GM12878 (cell line): ENCODE results near the gene VPS13C. TPM values are rescaled to one million over a fixed set of nuclear protein-coding genes. Genes with fewer than 3 reads are reported as not detected.

Experiments
- ATAC-seq: fragments of 200-7000 bp; cut with Tn5 transposase; 3 replicates; pipeline ENCODE4 v1.9.1; 2020; ENCODE audit warnings: mild to moderate bottlenecking, moderate library complexity
- BruUV-seq: library from RNA; stranded (reverse); fragments of 400-500 nt; replicated peaks from 2 replicates; lab custom pipeline; 2021; lab: Mats Ljungman, UMichigan
- CTCF ChIA-PET: fragments of 300-600 bp; sonication (Branson Sonifier 250); formaldehyde crosslinking; extraction: SDS; loops from one replicate; lab custom pipeline; 2021; ENCODE audit warnings: inconsistent platforms; lab: Yijun Ruan, JAX
- POLR2A ChIA-PET: fragments of 350-600 bp; formaldehyde crosslinking; extraction: SDS; loops from one replicate; lab custom pipeline; 2021; ENCODE audit warnings: inconsistent platforms; lab: Charles Lee
- RAD21 ChIA-PET: fragments of 300-600 bp; sonication (Branson Sonifier 250); formaldehyde crosslinking; loops from one replicate; lab custom pipeline; 2023; ENCODE audit warnings: antibody characterized with exemption; ENCODE audit not compliant: unreplicated experiment; lab: Charles Lee
- SMC1A ChIA-PET: fragments of 300-600 bp; sonication (Branson Sonifier 250); formaldehyde crosslinking; loops from one replicate; lab custom pipeline; 2023; ENCODE audit not compliant: unreplicated experiment, uncharacterized antibody; lab: Charles Lee
- DNase-seq: peaks from one replicate; pipeline ENCODE4 v3.0.0-alpha.2; 2011; ENCODE audit warnings: low read depth, low spot score
- FAIRE-seq: peaks from 3 replicates; lab custom pipeline; 2011; peaks lifted over from hg19 to GRCh38; lab: Jason Lieb, UNC
- H2AFZ ChIP-seq: 2 replicates; pipeline ENCODE4 v1.6.0; 2011; ENCODE audit warnings: low read depth, low read length, control low read depth; ENCODE audit not compliant: control insufficient read depth
- H3K27ac ChIP-seq: 2 replicates; pipeline ENCODE4 v1.5.1; 2011; ENCODE audit warnings: control low read depth; ENCODE audit not compliant: control insufficient read depth, insufficient read depth
- H3K27me3 ChIP-seq, 2 experiments: replicated peaks in 1 of 2; 2 replicates each; pipeline versions ENCODE4 v1.6.0 to v1.6.1; 2011; ENCODE audit warnings: low read length in 1 of 2; ENCODE audit not compliant: control insufficient read depth in 2 of 2, insufficient read depth in 2 of 2
- H3K36me3 ChIP-seq, 2 experiments: 2 replicates each; pipeline ENCODE4 v1.5.1; 2011; ENCODE audit warnings: low read length in 1 of 2; ENCODE audit not compliant: control insufficient read depth in 2 of 2, insufficient read depth in 2 of 2
- H3K4me1 ChIP-seq: 2 replicates; pipeline ENCODE4 v1.6.1; 2011; ENCODE audit warnings: mild to moderate bottlenecking, low read length, moderate library complexity, mixed read lengths; ENCODE audit not compliant: control insufficient read depth, insufficient read depth
- H3K4me2 ChIP-seq: 2 replicates; pipeline ENCODE4 v1.6.0; 2011; ENCODE audit warnings: control low read depth; ENCODE audit not compliant: control insufficient read depth, insufficient read depth
- H3K4me3 ChIP-seq: fragments of 200-600 bp; sonication (generic); 2 replicates; pipeline ENCODE4 v1.5.1; 2016
- H3K79me2 ChIP-seq: 2 replicates; pipeline ENCODE4 v1.6.0; 2011; ENCODE audit warnings: low read length; ENCODE audit not compliant: control insufficient read depth, insufficient read depth
- H3K9ac ChIP-seq: 2 replicates; pipeline ENCODE4 v1.8.0; 2011; ENCODE audit warnings: low read length, control low read depth, mixed read lengths; ENCODE audit not compliant: control insufficient read depth, insufficient read depth
- H3K9me3 ChIP-seq: replicated peaks from 3 replicates; pipeline ENCODE4 v1.5.1; 2011; ENCODE audit warnings: mild to moderate bottlenecking, low read length; ENCODE audit not compliant: control insufficient read depth, insufficient read depth
- H4K20me1 ChIP-seq: 2 replicates; pipeline ENCODE4 v1.6.0; 2011; ENCODE audit not compliant: control insufficient read depth, insufficient read depth
- BRCA1 ChIP-seq: IDR thresholded peaks from 2 replicates; pipeline ENCODE4 v1.6.1; 2011; ENCODE audit warnings: low read depth, low read length, improper control_type of control experiment
- DPF2 ChIP-seq: fragments of 450-650 bp; IDR thresholded peaks from 2 replicates; pipeline ENCODE4 v1.6.1; 2017; ENCODE audit warnings: mild to moderate bottlenecking
- MTA2 ChIP-seq: fragments of 450-650 bp; IDR thresholded peaks from 2 replicates; pipeline ENCODE4 v1.6.1; 2016; ENCODE audit warnings: low read depth, mild to moderate bottlenecking, moderate library complexity
- NFYA ChIP-seq: IDR thresholded peaks from 2 replicates; pipeline ENCODE4 v1.6.1; 2011; ENCODE audit warnings: low read depth, mild to moderate bottlenecking, low read length, improper control_type of control experiment, borderline replicate concordance
- NFYB ChIP-seq: IDR thresholded peaks from 2 replicates; pipeline ENCODE4 v1.6.1; 2011; ENCODE audit warnings: low read depth, mild to moderate bottlenecking, low read length, improper control_type of control experiment, moderate library complexity; ENCODE audit not compliant: insufficient read depth
- STAT3 ChIP-seq: IDR thresholded peaks from 2 replicates; pipeline ENCODE4 v1.6.1; 2011; ENCODE audit warnings: low read depth, low read length, improper control_type of control experiment
- WGBS: methylation state at CpG from one replicate; pipeline ENCODE4 v1.1.6; 2016; ENCODE audit warnings: low lambda C conversion rate; ENCODE audit not compliant: insufficient replicate concordance, insufficient coverage; ENCODE audit errors: missing lambda C conversion rate; 5-methylcytosine and 5-hydroxymethylcytosine counted together
- in situ Hi-C: fragments of 300-500 bp; cut with MboI; formaldehyde crosslinking; loops from 9 replicates; pipeline ENCODE4 v1.14.3; 2018; ENCODE audit warnings: mixed read lengths
- intact Hi-C: fragments of 100-400 bp; cut with micrococcal nuclease; formaldehyde crosslinking; loops from one replicate; pipeline ENCODE4 v1.14.2; 2022; ENCODE audit not compliant: unreplicated experiment
- polyA plus RNA-seq, 11 experiments: library from polyadenylated mRNA; depleted of rRNA in 4 of 11; unstranded in 6 of 11; stranded (reverse) in 5 of 11; fragments of >200 nt; fragmentation: Nextera tagmentation in 4 of 11; fragmentation: Illumina TruSeq in 1 of 11; extraction: Ambion mirVana in 4 of 11; extraction: Trizol in 1 of 11; gene quantifications; 1 replicate in 1 of 11; 2 replicates in 10 of 11; pipeline versions ENCODE4 v1.2.1 to v1.2.3, GENCODE V29; 2011 to 2016; ENCODE audit warnings: inconsistent platforms in 2 of 11, missing spikeins in 2 of 11, low read depth in 1 of 11
- total RNA-seq, 4 experiments: library from RNA; depleted of rRNA in 3 of 4; stranded (reverse); fragments of >200 nt in 3 of 4; fragmentation: Illumina TruSeq in 1 of 4; extraction: Trizol in 1 of 4; gene quantifications; 2 replicates each; pipeline versions ENCODE4 v1.2.1 to v1.2.3, GENCODE V29; 2013 to 2021
- TF ChIP-seq, protein P1 (sequence below): fragments of 450-650 bp; IDR thresholded peaks from 2 replicates; pipeline ENCODE4 v1.6.1; 2017; ENCODE audit warnings: antibody characterized with exemption, mild to moderate bottlenecking, moderate library complexity
- TF ChIP-seq, protein P2 (sequence below): IDR thresholded peaks from 2 replicates; pipeline ENCODE4 v1.6.1; 2011; ENCODE audit warnings: low read depth, mild to moderate bottlenecking, low read length, moderate library complexity, borderline replicate concordance; ENCODE audit errors: extremely low read depth

Gene VPS13C
- total and polyA plus RNA-seq, 10 of the 15 experiments (the other 5 are each of a cell fraction or from before 2014, with no cell fraction given), result 9.3 to 53.1 (median 31.8) TPM

DNA sequence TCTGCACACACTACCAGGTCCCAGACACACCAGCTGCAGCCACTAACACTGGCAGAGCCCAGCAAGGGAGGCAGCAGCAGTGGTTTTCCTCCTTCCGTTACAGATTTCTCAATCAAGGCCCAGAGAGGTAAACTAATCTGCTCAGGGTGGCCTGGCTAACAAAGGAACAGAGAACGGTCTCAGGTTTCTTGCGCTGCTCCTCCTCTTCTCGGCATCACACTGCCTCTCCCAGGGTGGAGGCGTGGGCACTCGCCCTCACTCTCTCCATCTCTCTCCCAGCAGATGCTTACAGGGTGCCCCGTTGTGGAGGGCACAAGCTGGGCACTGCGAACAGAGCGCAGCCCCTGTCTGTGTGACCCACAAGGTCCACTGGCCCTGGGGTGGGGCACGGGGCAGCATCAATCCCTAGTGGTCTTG is 228.7 kb downstream of the VPS13C start (continued):
- TF ChIP-seq, protein P1, sequence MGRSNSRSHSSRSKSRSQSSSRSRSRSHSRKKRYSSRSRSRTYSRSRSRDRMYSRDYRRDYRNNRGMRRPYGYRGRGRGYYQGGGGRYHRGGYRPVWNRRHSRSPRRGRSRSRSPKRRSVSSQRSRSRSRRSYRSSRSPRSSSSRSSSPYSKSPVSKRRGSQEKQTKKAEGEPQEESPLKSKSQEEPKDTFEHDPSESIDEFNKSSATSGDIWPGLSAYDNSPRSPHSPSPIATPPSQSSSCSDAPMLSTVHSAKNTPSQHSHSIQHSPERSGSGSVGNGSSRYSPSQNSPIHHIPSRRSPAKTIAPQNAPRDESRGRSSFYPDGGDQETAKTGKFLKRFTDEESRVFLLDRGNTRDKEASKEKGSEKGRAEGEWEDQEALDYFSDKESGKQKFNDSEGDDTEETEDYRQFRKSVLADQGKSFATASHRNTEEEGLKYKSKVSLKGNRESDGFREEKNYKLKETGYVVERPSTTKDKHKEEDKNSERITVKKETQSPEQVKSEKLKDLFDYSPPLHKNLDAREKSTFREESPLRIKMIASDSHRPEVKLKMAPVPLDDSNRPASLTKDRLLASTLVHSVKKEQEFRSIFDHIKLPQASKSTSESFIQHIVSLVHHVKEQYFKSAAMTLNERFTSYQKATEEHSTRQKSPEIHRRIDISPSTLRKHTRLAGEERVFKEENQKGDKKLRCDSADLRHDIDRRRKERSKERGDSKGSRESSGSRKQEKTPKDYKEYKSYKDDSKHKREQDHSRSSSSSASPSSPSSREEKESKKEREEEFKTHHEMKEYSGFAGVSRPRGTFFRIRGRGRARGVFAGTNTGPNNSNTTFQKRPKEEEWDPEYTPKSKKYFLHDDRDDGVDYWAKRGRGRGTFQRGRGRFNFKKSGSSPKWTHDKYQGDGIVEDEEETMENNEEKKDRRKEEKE, result no peak

DNA sequence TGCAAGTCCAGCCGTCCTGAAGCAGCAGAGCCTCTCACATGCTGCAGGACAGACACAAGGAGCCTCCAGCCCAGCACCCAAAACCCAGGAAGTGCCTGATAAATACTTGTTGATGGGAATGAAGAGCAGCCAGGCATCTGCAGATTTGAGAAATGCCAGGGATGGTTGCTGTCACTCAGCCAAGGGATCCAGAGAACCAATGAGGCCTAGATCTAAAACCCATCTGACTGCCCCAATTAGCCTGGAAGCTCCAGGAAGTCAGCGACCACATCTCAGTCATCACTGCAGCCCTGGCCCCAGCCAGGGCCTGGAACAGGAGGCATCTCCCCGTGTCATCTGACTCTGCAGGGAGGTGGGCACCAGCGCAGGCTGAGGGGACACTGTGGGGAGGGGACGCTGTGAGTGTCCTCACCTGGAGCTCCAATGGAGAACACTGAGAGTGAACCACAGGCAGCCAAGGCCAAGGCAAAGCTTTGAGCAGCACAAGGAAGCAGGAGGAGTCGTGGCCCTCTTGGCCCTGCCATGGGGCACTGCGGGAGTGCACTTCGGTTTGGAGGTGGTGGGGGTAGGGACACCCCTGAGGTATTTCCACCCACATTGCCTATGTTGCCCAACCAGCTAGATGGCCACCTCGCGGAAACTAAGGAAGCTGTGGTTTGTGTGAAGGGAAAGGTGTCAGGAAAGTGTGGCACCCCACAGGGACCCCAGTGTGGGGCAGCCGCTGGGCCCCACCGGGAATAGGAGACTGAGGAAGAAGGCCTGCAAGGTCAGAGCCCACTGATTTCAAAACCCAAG is 229.5 kb downstream of the VPS13C start:
- intact Hi-C loops, result loop anchor here (5.0 to 10.0 kb wide), 3 partner anchors 666 to 1326 kb away; no protein-coding TSS in a partner anchor
- ATAC-seq, result no peak
- no peak for FAIRE-seq
- POLR2A ChIA-PET, result no interaction called here
- H4K20me1 ChIP-seq, result no peaks in the 10 kb centered on the region
- H2AFZ ChIP-seq, result no peak overlapping the region
- DNase-seq, result no peak
- H3K36me3 ChIP-seq, result no peaks in the 10 kb centered on the region
- no peak overlapping the region for H3K4me2 ChIP-seq
- no peaks in the 10 kb centered on the region for H3K4me1 ChIP-seq
- no TSS peak for BruUV-seq
- RAD21 ChIA-PET, result no interaction called here
- no peak overlapping the region for H3K27ac ChIP-seq
- no peak for TF ChIP-seq DPF2
- no peak for TF ChIP-seq STAT3
- TF ChIP-seq BRCA1, result no peak
- TF ChIP-seq, protein P2, sequence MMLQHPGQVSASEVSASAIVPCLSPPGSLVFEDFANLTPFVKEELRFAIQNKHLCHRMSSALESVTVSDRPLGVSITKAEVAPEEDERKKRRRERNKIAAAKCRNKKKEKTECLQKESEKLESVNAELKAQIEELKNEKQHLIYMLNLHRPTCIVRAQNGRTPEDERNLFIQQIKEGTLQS, result no peak
- no peak for TF ChIP-seq MTA2
- no peak for TF ChIP-seq NFYB
- no peak for TF ChIP-seq NFYA
- H3K79me2 ChIP-seq, result no peaks in the 10 kb centered on the region
- H3K9me3 ChIP-seq, result no peaks in the 10 kb centered on the region
- no peaks in the 10 kb centered on the region; a peak in 3 of 4 replicates for H3K27me3 ChIP-seq
- H3K4me3 ChIP-seq, result no peak overlapping the region
- WGBS, result 5% methylated on average over 12 of the region's 12 CpGs
- CTCF ChIA-PET, result interaction anchor here (2.4 kb wide), 1 partner anchor 635 kb away, joined by 10 read pairs; no protein-coding TSS in a partner anchor
- in situ Hi-C loops, result loop anchor here (5.0 to 25.0 kb wide), 4 partner anchors 658 to 1468 kb away; no protein-coding TSS in a partner anchor
- SMC1A ChIA-PET, result no interaction called here
- H3K9ac ChIP-seq, result no peak overlapping the region
